IPS-15b (cell line): Measurements from ENCODE around the gene SV2B.
"Not testable (repeated sequence)": the region's sequence is repeated elsewhere in the genome, so short reads cannot be mapped to it uniquely, and the experiment has no call there.

Experiments used
- H3K27me3 ChIP-seq: one replicate; pipeline ENCODE4 v1.6.1; 2013; ENCODE audit warnings: low read length; ENCODE audit not compliant: control insufficient read depth, insufficient read depth
- H3K36me3 ChIP-seq: one replicate; pipeline ENCODE4 v1.6.1; 2013; ENCODE audit warnings: low read length; ENCODE audit not compliant: control insufficient read depth, insufficient read depth
- H3K4me1 ChIP-seq: one replicate; pipeline ENCODE4 v1.6.1; 2013; ENCODE audit warnings: mild to moderate bottlenecking, low read length; ENCODE audit not compliant: control insufficient read depth, insufficient read depth
- H3K4me3 ChIP-seq: one replicate; pipeline ENCODE4 v1.5.1; 2013; ENCODE audit warnings: low read depth, low read length
- H3K9ac ChIP-seq: one replicate; pipeline ENCODE4 v1.6.1; 2013; ENCODE audit warnings: low read depth, mild to moderate bottlenecking, low read length
- H3K9me3 ChIP-seq: one replicate; pipeline ENCODE4 v1.6.1; 2013; ENCODE audit warnings: mild to moderate bottlenecking, low read length; ENCODE audit not compliant: control insufficient read depth, insufficient read depth

SV2B gene

GRCh38 chr15:91072161-91072560 lies 27.9 kb upstream of the SV2B start:
- Histone ChIP-seq H3K27me3 (no peaks in the 10 kb centered on the region), H3K9ac (no peak overlapping the region), H3K36me3 (no peaks in the 10 kb centered on the region), H3K4me1 (no peaks in the 10 kb centered on the region), H3K9me3 (no peaks in the 10 kb centered on the region), H3K4me3 (no peak overlapping the region)

DNA sequence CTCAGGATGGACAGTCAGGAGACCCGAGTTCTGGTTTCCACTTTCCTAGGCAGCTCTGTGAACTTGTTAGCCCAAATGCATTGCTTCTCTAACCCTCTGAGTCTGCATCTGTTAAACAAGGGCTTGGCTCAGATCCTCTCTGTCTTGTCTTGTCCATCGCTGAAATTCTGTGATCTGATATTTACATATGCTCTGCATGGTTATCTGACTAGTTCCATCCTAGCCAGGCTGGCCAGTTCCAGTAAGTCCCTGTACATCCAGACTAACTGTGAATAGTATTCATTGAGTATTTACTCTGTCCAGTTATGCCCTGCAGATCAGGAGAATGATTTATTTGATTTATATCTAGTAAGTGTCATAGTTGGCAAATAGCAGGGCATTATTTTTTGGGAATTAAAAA lies 27.0 kb upstream of the SV2B start:
- Histone ChIP-seq H3K9me3 (no peaks in the 10 kb centered on the region), H3K27me3 (no peaks in the 10 kb centered on the region), H3K4me3 (no peak overlapping the region), H3K36me3 (no peaks in the 10 kb centered on the region), H3K9ac (no peak overlapping the region), H3K4me1 (no peaks in the 10 kb centered on the region)

DNA sequence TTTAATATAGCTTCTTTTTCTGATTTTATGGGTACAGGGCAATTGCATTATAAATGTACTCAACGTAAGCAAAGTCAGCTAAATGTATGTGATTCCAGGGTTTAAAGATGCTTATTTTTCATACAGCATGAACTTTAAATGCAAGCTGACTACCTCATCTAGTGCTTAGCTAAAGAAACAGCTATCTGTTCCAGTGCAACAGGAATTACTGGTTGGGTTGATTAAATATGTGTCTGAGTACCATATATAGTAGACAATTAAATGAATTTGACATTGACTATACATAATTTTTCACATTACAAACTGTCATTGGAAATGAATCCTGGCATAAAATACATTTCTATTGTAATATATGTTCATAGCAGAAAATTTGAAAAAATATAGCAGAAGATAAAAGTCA lies 26.3 kb upstream of the SV2B start:
- H3K9me3 ChIP-seq: no peaks in the 10 kb centered on the region
- H3K4me3 ChIP-seq: no peak overlapping the region
- no peaks in the 10 kb centered on the region for H3K36me3 ChIP-seq
- no peak overlapping the region for H3K9ac ChIP-seq
- no peaks in the 10 kb centered on the region for H3K27me3 ChIP-seq
- H3K4me1 ChIP-seq: no peaks in the 10 kb centered on the region

GRCh38 chr15:91075739-91076138 lies 24.3 kb upstream of the SV2B start:
- Histone ChIP-seq H3K9ac (no peak overlapping the region), H3K27me3 (no peaks in the 10 kb centered on the region), H3K4me1 (no peaks in the 10 kb centered on the region), H3K4me3 (no peak overlapping the region), H3K36me3 (no peaks in the 10 kb centered on the region), H3K9me3 (no peaks in the 10 kb centered on the region)

GRCh38 chr15:91077029-91077428 lies 23.0 kb upstream of the SV2B start:
- Histone ChIP-seq H3K9me3 (no peaks in the 10 kb centered on the region), H3K4me3 (no peak overlapping the region), H3K36me3 (no peaks in the 10 kb centered on the region), H3K27me3 (no peaks in the 10 kb centered on the region), H3K9ac (no peak overlapping the region), H3K4me1 (no peaks in the 10 kb centered on the region)

GRCh38 chr15:91093866-91094265 lies 6.2 kb upstream of the SV2B start:
- H3K4me3 ChIP-seq, H3K9me3 ChIP-seq, H3K36me3 ChIP-seq, H3K4me1 ChIP-seq, H3K9ac ChIP-seq: not testable (repeated sequence)
- H3K27me3 ChIP-seq: peaks cover 19% of the 10 kb centered on the region

GRCh38 chr15:91098451-91098850 lies 1.6 kb upstream of the SV2B start:
- Histone ChIP-seq H3K9me3 (no peaks in the 10 kb centered on the region), H3K4me3 (no peak overlapping the region), H3K4me1 (peaks cover 4% of the 10 kb centered on the region), H3K9ac (no peak overlapping the region), H3K27me3 (peaks cover 65% of the 10 kb centered on the region), H3K36me3 (no peaks in the 10 kb centered on the region)

DNA sequence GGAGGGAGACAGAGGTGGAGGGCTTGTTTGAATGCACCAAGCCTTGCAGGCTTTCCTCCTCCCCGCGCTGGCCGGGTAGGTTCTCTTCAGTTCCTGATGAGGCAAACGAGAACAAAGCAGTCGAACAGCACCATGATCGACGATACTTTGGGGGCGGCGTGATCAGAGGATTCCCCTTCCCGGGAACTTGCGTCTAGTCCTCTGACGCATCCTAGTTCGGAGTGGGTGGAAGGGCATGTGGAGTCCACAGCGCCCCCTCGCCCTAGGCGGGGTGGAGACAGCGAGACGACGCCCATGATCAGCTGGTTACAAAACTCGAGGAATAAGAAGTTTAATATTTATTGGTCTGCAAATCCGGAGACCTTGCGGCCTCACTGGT lies 452 bp upstream of the SV2B start:
- H3K9ac ChIP-seq: no peak overlapping the region
- H3K27me3 ChIP-seq: peaks cover 66% of the 10 kb centered on the region
- H3K4me3 ChIP-seq: peak overlapping the region; percentile 56

DNA sequence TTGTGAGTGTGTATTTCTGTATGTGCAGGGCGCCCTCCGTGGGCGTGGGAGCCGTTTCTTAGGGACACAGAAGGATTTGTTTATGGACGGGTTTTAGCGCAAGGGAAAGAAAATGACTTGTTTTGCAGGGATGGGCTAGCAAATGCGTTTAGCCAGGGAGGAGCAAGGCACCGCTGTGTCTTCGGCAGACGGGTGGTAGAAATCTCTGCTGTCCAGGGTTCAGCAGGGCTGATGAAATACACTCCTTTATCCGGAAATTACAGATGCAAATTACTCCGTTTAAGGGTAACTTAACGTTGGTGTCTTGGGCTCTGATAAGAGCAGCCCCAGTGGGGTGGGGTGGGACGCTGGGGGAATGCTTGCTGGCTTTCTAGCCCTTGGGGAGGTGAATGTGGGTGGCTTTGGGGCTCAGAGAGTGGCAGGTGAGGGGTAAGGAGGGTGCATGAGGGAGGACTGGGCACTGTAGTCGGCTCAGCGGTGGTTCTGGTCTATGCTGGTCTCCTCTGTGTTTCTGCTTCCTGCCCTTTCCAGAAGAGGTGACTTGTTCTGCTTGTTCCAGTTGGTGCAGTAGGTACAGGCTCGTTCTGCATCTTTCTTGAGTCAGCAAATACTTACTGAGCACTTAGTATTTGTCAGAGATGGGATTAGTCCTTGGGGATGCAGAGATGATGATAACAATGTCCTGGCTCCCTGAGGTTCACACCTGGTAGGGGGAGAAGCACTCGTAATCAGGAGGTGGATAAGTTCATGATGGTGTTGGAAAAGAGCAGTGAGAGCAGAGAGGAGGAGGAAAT lies 954 bp downstream of the SV2B start:
- no peaks in the 10 kb centered on the region for H3K9me3 ChIP-seq
- no peaks in the 10 kb centered on the region for H3K36me3 ChIP-seq
- no peak overlapping the region for H3K9ac ChIP-seq
- peaks cover 68% of the 10 kb centered on the region for H3K27me3 ChIP-seq
- H3K4me1 ChIP-seq: peaks cover 4% of the 10 kb centered on the region
- H3K4me3 ChIP-seq: peak overlapping the region; percentile 56

More for the DNA sequence above, 452 bp upstream of the SV2B start:
- Histone ChIP-seq H3K9me3 (no peaks in the 10 kb centered on the region), H3K36me3 (no peaks in the 10 kb centered on the region), H3K4me1 (peaks cover 4% of the 10 kb centered on the region)

GRCh38 chr15:91101608-91101920 lies 1.5 kb downstream of the SV2B start:
- Histone ChIP-seq H3K4me1 (peaks cover 4% of the 10 kb centered on the region), H3K27me3 (peaks cover 68% of the 10 kb centered on the region)

GRCh38 chr15:91102546-91103330 lies 2.7 kb downstream of the SV2B start:
- Histone ChIP-seq H3K4me3 (no peak overlapping the region), H3K9me3 (no peaks in the 10 kb centered on the region), H3K9ac (no peak overlapping the region), H3K36me3 (no peaks in the 10 kb centered on the region), H3K4me1 (peaks cover 4% of the 10 kb centered on the region), H3K27me3 (peaks cover 60% of the 10 kb centered on the region)

More at GRCh38 chr15:91101608-91101920, 1.5 kb downstream of the SV2B start:
- no peak overlapping the region for H3K4me3 ChIP-seq
- H3K9me3 ChIP-seq: no peaks in the 10 kb centered on the region
- H3K36me3 ChIP-seq: no peaks in the 10 kb centered on the region
- no peak overlapping the region for H3K9ac ChIP-seq

- Histone ChIP-seq H3K4me3 (no peak overlapping the region), H3K4me1 (peaks cover 4% of the 10 kb centered on the region), H3K9me3 (no peaks in the 10 kb centered on the region), H3K9ac (no peak overlapping the region), H3K27me3 (peaks cover 46% of the 10 kb centered on the region), H3K36me3 (no peaks in the 10 kb centered on the region)
Measured at GRCh38 chr15:91104111-91104510, 4.1 kb downstream of the SV2B start.
